Tibial nerve (tissue), 4 donors: ENCODE data around the gene MCHR1.

ENCODE experiments used
- CTCF ChIP-seq, 5 experiments: fragments of 200-600 bp in 3 of 5; fragments of 450-650 bp in 2 of 5; sonication (generic) in 3 of 5; IDR thresholded peaks; one replicate each; pipeline ENCODE4 v1.5.1; 2016 to 2019; ENCODE audit warnings: antibody characterized with exemption in 5 of 5, mild to moderate bottlenecking in 3 of 5, moderate library complexity in 2 of 5
- EP300 ChIP-seq, 2 donors: sonication (generic); formaldehyde crosslinking; IDR thresholded peaks; one replicate each; pipeline ENCODE4 v1.6.1; 2017; ENCODE audit warnings: antibody characterized with exemption in 2 of 2, mild to moderate bottlenecking in 1 of 2
- POLR2A ChIP-seq, 2 donors: fragments of 450-650 bp; IDR thresholded peaks; one replicate each; pipeline ENCODE4 v1.6.1; 2017; ENCODE audit warnings: antibody characterized with exemption in 2 of 2, mild to moderate bottlenecking in 2 of 2, moderate library complexity in 2 of 2

GRCh38 chr22:40674274-40674673, 5.0 kb upstream of the MCHR1 start:
- no peak for TF ChIP-seq CTCF (IDR thresholded peaks at IDR 0.05)
- TF ChIP-seq POLR2A (IDR thresholded peaks at IDR 0.05), result no peak
- TF ChIP-seq EP300 (IDR thresholded peaks at IDR 0.05), result no peak
